Endothelial cell (in vitro differentiated cells): ENCODE results near the gene MVB12B. TPM values are rescaled to one million over a fixed set of nuclear protein-coding genes. Genes with fewer than 3 reads are reported as not detected.

Experiments used
- DNase-seq: peaks from one replicate; pipeline ENCODE4 v3.0.0; 2021; ENCODE audit warnings: low spot score
- H3K27ac Mint-ChIP-seq: one replicate; pipeline ENCODE4 v1.8.0; 2021; ENCODE audit warnings: mixed read lengths, inconsistent platforms; ENCODE audit not compliant: unreplicated experiment
- H3K27me3 Mint-ChIP-seq: one replicate; pipeline ENCODE4 v1.8.0; 2021; ENCODE audit warnings: mild to moderate bottlenecking, moderate library complexity, mixed read lengths, inconsistent platforms; ENCODE audit not compliant: unreplicated experiment
- H3K36me3 Mint-ChIP-seq: one replicate; pipeline ENCODE4 v1.8.0; 2021; ENCODE audit warnings: mild to moderate bottlenecking, low read depth, mixed read lengths, inconsistent platforms; ENCODE audit not compliant: unreplicated experiment
- H3K4me1 Mint-ChIP-seq: one replicate; pipeline ENCODE4 v1.8.0; 2021; ENCODE audit warnings: mild to moderate bottlenecking, mixed read lengths, inconsistent platforms; ENCODE audit not compliant: unreplicated experiment
- H3K4me3 Mint-ChIP-seq: one replicate; pipeline ENCODE4 v1.8.0; 2021; ENCODE audit warnings: mild to moderate bottlenecking, mixed read lengths, inconsistent platforms; ENCODE audit not compliant: unreplicated experiment
- H3K9me3 Mint-ChIP-seq: one replicate; pipeline ENCODE4 v1.8.0; 2021; ENCODE audit warnings: mixed read lengths, inconsistent platforms; ENCODE audit not compliant: unreplicated experiment
- CTCF ChIP-seq: fragments of 200-600 bp; sonication (generic); IDR thresholded peaks from one replicate; pipeline ENCODE4 v1.5.0; 2021; ENCODE audit warnings: antibody characterized with exemption; ENCODE audit not compliant: unreplicated experiment
- total RNA-seq: library from RNA; stranded (reverse); fragmentation: NEBNext Ultra II Directional; extraction: Animal tissue kit (Norgen Biotek cat#: 25700); gene quantifications from one replicate; pipeline ENCODE4 v1.2.1, GENCODE V29; 2021; ENCODE audit not compliant: unreplicated experiment

MVB12B gene
- total RNA-seq, 1 donor from 2014 or later = 18.8 TPM

DNA sequence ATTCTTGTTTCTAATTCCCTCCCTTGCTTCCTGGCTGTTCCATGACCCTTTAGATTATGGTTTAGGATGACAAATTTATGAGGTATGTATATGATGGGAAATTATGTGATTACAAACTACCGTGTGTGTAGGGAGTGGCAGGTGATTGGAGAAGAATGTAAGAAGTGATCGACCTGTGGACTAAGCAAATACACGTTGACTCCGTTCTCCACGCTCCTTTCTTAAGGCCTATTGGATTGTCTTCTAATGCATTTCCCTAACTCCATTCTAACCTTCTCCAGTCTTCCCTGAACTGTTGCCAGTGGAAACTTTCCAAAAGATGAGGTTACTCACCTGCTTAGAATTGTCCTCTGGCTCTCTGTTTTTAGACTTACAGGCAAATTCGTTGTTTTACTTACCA, 36.6 kb downstream of the MVB12B start:
- peaks cover 19% of the 10 kb centered on the region for H3K36me3 Mint-ChIP-seq
- no peak for TF ChIP-seq CTCF
- peaks cover 8% of the 10 kb centered on the region for H3K4me1 Mint-ChIP-seq
- H3K27me3 Mint-ChIP-seq = peaks cover 4% of the 10 kb centered on the region
- no peak for DNase-seq
- no peak overlapping the region for H3K27ac Mint-ChIP-seq
- no peak overlapping the region for H3K4me3 Mint-ChIP-seq
- no peaks in the 10 kb centered on the region for H3K9me3 Mint-ChIP-seq

- DNase-seq = no peak
- Mint-ChIP-seq H3K27me3 (peaks cover 4% of the 10 kb centered on the region), H3K9me3 (no peaks in the 10 kb centered on the region), H3K27ac (no peak overlapping the region), H3K4me3 (no peak overlapping the region), H3K4me1 (peaks cover 8% of the 10 kb centered on the region), H3K36me3 (peaks cover 19% of the 10 kb centered on the region)
- no peak for TF ChIP-seq CTCF
These were observed 37.4 kb downstream of the MVB12B start for GRCh38 chr9:126363847-126364671.

GRCh38 chr9:126365780-126366179, 39.2 kb downstream of the MVB12B start:
- Mint-ChIP-seq H3K4me3 (no peak overlapping the region), H3K4me1 (peaks cover 8% of the 10 kb centered on the region), H3K36me3 (peaks cover 14% of the 10 kb centered on the region), H3K27me3 (peaks cover 4% of the 10 kb centered on the region), H3K27ac (peak overlapping the region; percentile 5), H3K9me3 (no peaks in the 10 kb centered on the region)
- no peak for TF ChIP-seq CTCF
- no peak for DNase-seq

GRCh38 chr9:126366366-126367011, 39.9 kb downstream of the MVB12B start:
- H3K9me3 Mint-ChIP-seq = no peaks in the 10 kb centered on the region
- TF ChIP-seq CTCF = no peak
- DNase-seq = no peak
- H3K27ac Mint-ChIP-seq = peak overlapping the region; percentile 5
- peaks cover 11% of the 10 kb centered on the region for H3K4me1 Mint-ChIP-seq
- H3K27me3 Mint-ChIP-seq = peaks cover 4% of the 10 kb centered on the region
- H3K4me3 Mint-ChIP-seq = no peak overlapping the region
- H3K36me3 Mint-ChIP-seq = peaks cover 13% of the 10 kb centered on the region

DNA sequence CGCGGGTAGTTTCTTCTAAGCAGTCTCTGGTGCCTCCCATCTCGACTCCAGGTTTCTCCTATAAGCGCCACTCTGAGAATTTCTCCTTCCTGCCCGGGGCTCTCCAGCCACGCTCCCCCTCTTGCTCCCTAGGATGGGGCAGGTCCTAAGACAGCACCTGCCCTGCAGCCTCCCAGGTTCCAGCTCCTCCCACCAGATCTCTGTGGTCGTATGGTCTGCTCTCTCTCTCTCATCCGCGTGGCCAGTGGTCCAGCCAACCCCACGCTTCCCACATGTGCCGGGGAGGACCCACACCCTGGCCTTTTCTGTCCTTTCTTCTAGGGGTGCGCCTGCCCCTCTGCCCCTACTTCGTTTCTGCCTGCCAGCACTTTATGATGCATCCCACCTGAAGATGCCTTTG, 40.5 kb downstream of the MVB12B start:
- no peak for TF ChIP-seq CTCF
- Mint-ChIP-seq H3K36me3 (peaks cover 13% of the 10 kb centered on the region), H3K9me3 (no peaks in the 10 kb centered on the region), H3K27me3 (peaks cover 4% of the 10 kb centered on the region), H3K27ac (no peak overlapping the region), H3K4me1 (peaks cover 16% of the 10 kb centered on the region), H3K4me3 (no peak overlapping the region)
- no peak for DNase-seq
